HCT116 (cell line): ENCODE measurements around the gene MED15. TPM values are rescaled to one million over a fixed set of nuclear protein-coding genes. Genes with fewer than 3 reads are reported as not detected.

Experiments
- ATAC-seq: fragments of 200-7000 bp; cut with Tn5 transposase; 2 replicates; pipeline ENCODE4 v1.9.1; 2020; ENCODE audit warnings: mild to moderate bottlenecking, moderate library complexity
- BruUV-seq: library from RNA; stranded (reverse); fragments of 400-500 nt; replicated peaks from 2 replicates; lab custom pipeline; 2021; lab: Mats Ljungman, UMichigan
- CTCF ChIA-PET: fragments of 300-600 bp; sonication (Branson Sonifier 250); formaldehyde crosslinking; loops from one replicate; lab custom pipeline; 2021; ENCODE audit warnings: antibody characterized with exemption; lab: Charles Lee
- POLR2A ChIA-PET: fragments of 300-600, 350-600 bp; sonication (Branson Sonifier 250); formaldehyde crosslinking; loops from one replicate; lab custom pipeline; 2021; ENCODE audit warnings: antibody characterized with exemption; lab: Charles Lee
- RAD21 ChIA-PET, 2 experiments: fragments of 300-600 bp; sonication (Branson Sonifier 250); formaldehyde crosslinking; loops; one replicate each; lab custom pipeline; 2023; ENCODE audit warnings: low total read pairs in 2 of 2; ENCODE audit not compliant: uncharacterized antibody in 2 of 2, unreplicated experiment in 2 of 2, low non-redundant PET in 1 of 2; lab: Charles Lee
- DNase-seq: peaks from one replicate; pipeline ENCODE4 v3.0.0-alpha.2; 2010; ENCODE audit warnings: low read depth, low spot score
- H2AFZ ChIP-seq: fragments of 200-600 bp; shearing (Covaris generic), sonication (generic); 2 replicates; pipeline ENCODE4 v1.6.1; 2017; ENCODE audit warnings: low read depth, mixed run types, mixed read lengths, antibody characterized with exemption, low read length; ENCODE audit not compliant: poor library complexity, severe bottlenecking
- H3K27ac ChIP-seq: 2 replicates; pipeline ENCODE4 v1.5.1; 2012; ENCODE audit warnings: low read depth, low read length
- H3K27me3 ChIP-seq: fragments of 200-600 bp; sonication (generic); 2 replicates; pipeline ENCODE4 v1.6.1; 2016; ENCODE audit warnings: mixed run types, low read length, mixed read lengths; ENCODE audit not compliant: insufficient read depth
- H3K36me3 ChIP-seq, 2 experiments: fragments of 200-500 bp in 1 of 2; fragments of 200-600 bp in 1 of 2; sonication (Bioruptor generic) in 1 of 2; sonication (generic) in 1 of 2; 2 replicates each; pipeline versions ENCODE4 v1.5.1 to v1.6.1; 2014 to 2016; ENCODE audit warnings: low read length in 2 of 2, inconsistent platforms in 1 of 2, mixed read lengths in 1 of 2, mixed run types in 1 of 2; ENCODE audit not compliant: insufficient read depth in 2 of 2, control insufficient read depth in 1 of 2
- H3K4me1 ChIP-seq, 2 experiments: fragments of 200-600 bp in 1 of 2; sonication (generic) in 1 of 2; 2 replicates each; pipeline versions ENCODE4 v1.5.1 to v1.6.1; 2012 to 2017; ENCODE audit warnings: low read length in 2 of 2, inconsistent platforms in 1 of 2, mild to moderate bottlenecking in 1 of 2, mixed read lengths in 1 of 2, mixed run types in 1 of 2, moderate library complexity in 1 of 2; ENCODE audit not compliant: insufficient read depth in 2 of 2, control insufficient read depth in 1 of 2
- H3K4me2 ChIP-seq: fragments of 200-600 bp; sonication (generic); 2 replicates; pipeline ENCODE4 v1.6.1; 2017; ENCODE audit warnings: mixed run types, low read length, mixed read lengths
- H3K4me3 ChIP-seq, 2 experiments: fragments of 200-600 bp in 1 of 2; sonication (generic) in 1 of 2; replicated peaks in 1 of 2; 2 replicates each; pipeline ENCODE4 v1.5.1; 2011 to 2016; ENCODE audit warnings: low read length in 2 of 2, control low read depth in 1 of 2, low read depth in 1 of 2, mild to moderate bottlenecking in 1 of 2, mixed read lengths in 1 of 2, mixed run types in 1 of 2
- H3K79me2 ChIP-seq: fragments of 200-600 bp; sonication (generic); 2 replicates; pipeline ENCODE4 v1.6.1; 2017; ENCODE audit warnings: mild to moderate bottlenecking, mixed run types, low read length, moderate library complexity, mixed read lengths; ENCODE audit not compliant: insufficient read depth
- H3K9ac ChIP-seq: fragments of 200-600 bp; sonication (generic); 2 replicates; pipeline ENCODE4 v1.6.1; 2016; ENCODE audit warnings: low read length, mixed read lengths
- H3K9me2 ChIP-seq: fragments of 200-600 bp; sonication (generic), shearing (Covaris generic); 2 replicates; pipeline ENCODE4 v1.6.1; 2017; ENCODE audit warnings: mixed run types, mild to moderate bottlenecking, moderate library complexity; ENCODE audit not compliant: insufficient read depth
- H3K9me3 ChIP-seq, 2 experiments: fragments of 200-500 bp in 1 of 2; fragments of 200-600 bp in 1 of 2; sonication (Bioruptor generic) in 1 of 2; sonication (generic) in 1 of 2; 2 replicates each; pipeline ENCODE4 v1.6.1; 2014 to 2017; ENCODE audit warnings: low read length in 2 of 2, mixed read lengths in 2 of 2, inconsistent platforms in 1 of 2, low read depth in 1 of 2, mild to moderate bottlenecking in 1 of 2, mixed run types in 1 of 2, moderate library complexity in 1 of 2; ENCODE audit not compliant: control insufficient read depth in 1 of 2, insufficient read depth in 1 of 2
- H4K20me1 ChIP-seq: fragments of 200-600 bp; sonication (generic), shearing (Covaris generic); 2 replicates; pipeline ENCODE4 v1.6.1; 2017; ENCODE audit warnings: mixed run types, mild to moderate bottlenecking, moderate library complexity; ENCODE audit not compliant: insufficient read depth
- CBX3 ChIP-seq: IDR thresholded peaks from 2 replicates; pipeline ENCODE4 v1.6.1; 2012; ENCODE audit warnings: low read depth
- EGR1 ChIP-seq: IDR thresholded peaks from 2 replicates; pipeline ENCODE4 v1.6.1; 2012; ENCODE audit warnings: low read depth
- ELF1 ChIP-seq: IDR thresholded peaks from 2 replicates; pipeline ENCODE4 v1.6.1; 2012; ENCODE audit warnings: low read depth, borderline replicate concordance
- EZH2 ChIP-seq: fragments of 200-600 bp; sonication (generic); IDR thresholded peaks from 2 replicates; pipeline ENCODE4 v1.6.1; 2017; ENCODE audit warnings: antibody characterized with exemption, mixed run types
- FOSL1 ChIP-seq: IDR thresholded peaks from 2 replicates; pipeline ENCODE4 v1.6.1; 2012; ENCODE audit warnings: low read depth
- POLR2A ChIP-seq: IDR thresholded peaks from 2 replicates; pipeline ENCODE4 v1.7.0; 2011; ENCODE audit warnings: borderline replicate concordance; ENCODE audit not compliant: insufficient read depth, insufficient read length; ENCODE audit errors: extremely low read depth
- POLR2AphosphoS5 ChIP-seq: IDR thresholded peaks from 2 replicates; pipeline ENCODE4 v1.6.1; 2011; ENCODE audit warnings: mild to moderate bottlenecking, low read depth, low read length, moderate library complexity
- RAD21 ChIP-seq: IDR thresholded peaks from 2 replicates; pipeline ENCODE4 v1.6.1; 2012; ENCODE audit warnings: low read depth, mild to moderate bottlenecking
- SIN3A ChIP-seq: IDR thresholded peaks from 2 replicates; pipeline ENCODE4 v1.6.1; 2012; ENCODE audit warnings: low read depth
- SP1 ChIP-seq: IDR thresholded peaks from 2 replicates; pipeline ENCODE4 v1.6.1; 2012; ENCODE audit warnings: low read depth
- TCF7L2 ChIP-seq: IDR thresholded peaks from 2 replicates; pipeline ENCODE4 v1.7.0; 2011; ENCODE audit warnings: borderline replicate concordance, inconsistent platforms; ENCODE audit not compliant: insufficient read depth, insufficient read length; ENCODE audit errors: extremely low read depth
- YY1 ChIP-seq: IDR thresholded peaks from 2 replicates; pipeline ENCODE4 v1.6.1; 2011; ENCODE audit warnings: low read length, low read depth, moderate library complexity, mild to moderate bottlenecking; ENCODE audit not compliant: insufficient replicate concordance; ENCODE audit errors: extremely low read depth
- ZFX ChIP-seq: fragments of 450-650 bp; IDR thresholded peaks from 2 replicates; pipeline ENCODE4 v1.6.1; 2017
- ZNF274 ChIP-seq: fragments of 200-500 bp; sonication (Bioruptor generic); IDR thresholded peaks from 2 replicates; pipeline ENCODE4 v1.6.1; 2014; ENCODE audit warnings: mild to moderate bottlenecking, low read depth, low read length, inconsistent platforms
- intact Hi-C: fragments of 100-400 bp; cut with micrococcal nuclease; formaldehyde crosslinking; loops from 2 replicates; pipeline ENCODE4 v1.10.0; 2022
- total RNA-seq: library from RNA; stranded (reverse); gene quantifications from one replicate; pipeline ENCODE4 v1.2.1, GENCODE V29; 2021; ENCODE audit not compliant: unreplicated experiment
- TF ChIP-seq, protein P1 (sequence below): IDR thresholded peaks from 2 replicates; pipeline ENCODE4 v1.6.1; 2012
- TF ChIP-seq, protein P2 (sequence below): IDR thresholded peaks from 2 replicates; pipeline ENCODE4 v1.6.1; 2011; ENCODE audit warnings: mild to moderate bottlenecking, low read length, moderate library complexity; ENCODE audit not compliant: insufficient replicate concordance; ENCODE audit errors: extremely low read depth

The MED15 gene
- total RNA-seq, 1 experiment from 2014 or later = 81.3 TPM

DNA sequence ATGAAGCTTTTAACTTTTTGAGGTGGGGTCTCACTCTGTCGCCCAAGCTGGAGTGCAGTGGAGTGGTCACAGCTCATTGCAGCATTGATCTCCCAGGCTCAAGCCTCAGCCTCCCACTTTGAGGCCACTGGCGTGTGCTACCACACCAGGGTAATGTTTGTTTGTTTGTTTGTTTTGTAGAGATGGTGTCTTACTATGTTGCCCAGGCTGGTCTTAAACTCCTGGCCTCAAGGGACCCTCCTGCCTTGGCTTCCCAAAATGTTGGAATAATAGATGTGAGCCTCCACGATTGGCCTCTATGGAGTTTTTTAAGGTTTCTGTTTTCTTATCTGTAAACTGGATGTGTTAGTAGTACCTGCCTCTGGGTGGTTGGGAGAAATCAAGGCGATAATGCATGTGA, 41.4 kb downstream of the MED15 start:
- Histone ChIP-seq H4K20me1 (peaks cover 4% of the 10 kb centered on the region; the same call in 1 of the 2 replicates), H3K4me2 (no peak overlapping the region), H3K4me1 (no peaks in the 10 kb centered on the region), H3K9me2 (no peaks in the 10 kb centered on the region), H2AFZ (no peak overlapping the region), H3K9ac (no peak overlapping the region), H3K79me2 (peaks cover 73% of the 10 kb centered on the region), H3K4me3 (no peak overlapping the region), H3K27ac (no peak overlapping the region), H3K36me3 (peaks cover 12 to 34% of the 10 kb centered on the region in 2 experiments), H3K27me3 (no peaks in the 10 kb centered on the region), H3K9me3 (no peaks in the 10 kb centered on the region)
- BruUV-seq = no TSS peak
- no peak for DNase-seq
- ChIA-PET POLR2A (interaction anchor here (0.7 kb wide), 1 partner anchor 9 kb away, joined by 3 read pairs; no protein-coding TSS in a partner anchor), CTCF (interaction anchor here (2.9 kb wide), 1 partner anchor 16 kb away, joined by 7 read pairs; no protein-coding TSS in a partner anchor), RAD21 (no interaction called here)
- intact Hi-C loops = no loop called here
- ATAC-seq = no peak
- no peak for TF ChIP-seq ZNF274
- no peak for TF ChIP-seq CBX3
- no peak for TF ChIP-seq EZH2
- no peak for TF ChIP-seq ZFX
- no peak for TF ChIP-seq POLR2AphosphoS5
- no peak for TF ChIP-seq ELF1
- TF ChIP-seq SP1 = no peak
- no peak for TF ChIP-seq EGR1
- TF ChIP-seq SIN3A = no peak
- TF ChIP-seq RAD21 = no peak
- TF ChIP-seq, protein P1, sequence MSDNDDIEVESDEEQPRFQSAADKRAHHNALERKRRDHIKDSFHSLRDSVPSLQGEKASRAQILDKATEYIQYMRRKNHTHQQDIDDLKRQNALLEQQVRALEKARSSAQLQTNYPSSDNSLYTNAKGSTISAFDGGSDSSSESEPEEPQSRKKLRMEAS = no peak
- TF ChIP-seq FOSL1 = no peak
- TF ChIP-seq POLR2A = no peak
- TF ChIP-seq, protein P2, sequence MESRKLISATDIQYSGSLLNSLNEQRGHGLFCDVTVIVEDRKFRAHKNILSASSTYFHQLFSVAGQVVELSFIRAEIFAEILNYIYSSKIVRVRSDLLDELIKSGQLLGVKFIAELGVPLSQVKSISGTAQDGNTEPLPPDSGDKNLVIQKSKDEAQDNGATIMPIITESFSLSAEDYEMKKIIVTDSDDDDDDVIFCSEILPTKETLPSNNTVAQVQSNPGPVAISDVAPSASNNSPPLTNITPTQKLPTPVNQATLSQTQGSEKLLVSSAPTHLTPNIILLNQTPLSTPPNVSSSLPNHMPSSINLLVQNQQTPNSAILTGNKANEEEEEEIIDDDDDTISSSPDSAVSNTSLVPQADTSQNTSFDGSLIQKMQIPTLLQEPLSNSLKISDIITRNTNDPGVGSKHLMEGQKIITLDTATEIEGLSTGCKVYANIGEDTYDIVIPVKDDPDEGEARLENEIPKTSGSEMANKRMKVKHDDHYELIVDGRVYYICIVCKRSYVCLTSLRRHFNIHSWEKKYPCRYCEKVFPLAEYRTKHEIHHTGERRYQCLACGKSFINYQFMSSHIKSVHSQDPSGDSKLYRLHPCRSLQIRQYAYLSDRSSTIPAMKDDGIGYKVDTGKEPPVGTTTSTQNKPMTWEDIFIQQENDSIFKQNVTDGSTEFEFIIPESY = no peak
- no peak for TF ChIP-seq YY1
- TF ChIP-seq TCF7L2 = no peak
